ENCODE data around the gene YAE1. TPM values are rescaled to one million over a fixed set of nuclear protein-coding genes. Genes with fewer than 3 reads are reported as not detected.

Gene YAE1
- total RNA-seq = 18.1 TPM
- long read RNA-seq, transcript YAE1-201 (3 exons, 899 nt) = major isoform, 7 of 9 reads
- long read RNA-seq, partial matches to known transcripts = 0 of 9 reads
- long read RNA-seq, other reads (novel, unspliced or antisense) = 1 of 9 reads

DNA sequence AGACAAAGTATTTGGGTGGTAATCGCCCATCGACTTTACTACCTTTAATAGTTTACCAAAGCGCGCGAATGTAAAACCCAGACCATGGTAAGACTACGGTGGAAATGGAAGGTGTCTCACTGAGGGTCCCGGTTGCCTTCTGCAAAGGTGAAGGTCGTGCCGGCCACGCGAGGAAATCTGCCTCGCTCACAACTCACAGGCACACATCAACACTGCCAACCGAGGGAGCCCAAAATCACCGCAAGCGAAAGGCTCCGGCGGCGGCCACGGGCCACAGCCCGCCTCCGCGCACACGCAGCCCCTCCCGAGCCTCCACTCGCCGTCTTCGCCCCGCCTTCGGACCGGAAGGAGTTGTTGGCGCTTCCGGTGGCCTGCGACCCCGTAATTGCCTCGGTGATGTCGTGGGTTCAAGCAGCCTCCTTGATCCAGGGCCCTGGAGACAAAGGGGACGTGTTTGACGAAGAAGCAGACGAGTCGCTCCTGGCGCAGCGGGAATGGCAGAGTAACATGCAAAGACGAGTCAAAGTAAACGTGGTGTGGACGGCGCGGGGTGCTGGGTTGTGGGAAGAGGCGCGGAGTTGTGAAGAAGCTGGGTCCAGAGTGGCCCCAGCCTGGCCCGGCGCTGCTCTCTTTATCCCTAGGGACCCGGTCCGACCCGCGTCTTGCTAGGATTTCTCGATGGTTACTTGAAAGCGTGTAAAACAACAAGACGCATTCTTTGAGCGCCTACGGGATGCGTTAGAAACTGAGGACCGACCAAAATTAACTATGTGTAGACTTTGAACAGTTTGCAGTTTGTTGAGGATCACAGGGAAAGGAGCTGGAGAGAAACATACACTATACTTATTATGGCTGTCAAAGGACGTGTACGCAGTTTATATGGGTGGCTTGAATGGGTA is at the start of gene YAE1:
YAE1 (plus strand) TSS at position 382 of the 899 bp plus-strand sequence; CDS start at position 397, 15 bp downstream.
- peaks cover 15% of the 10 kb centered on the region for H3K36me3 ChIP-seq
- H3K4me1 ChIP-seq = peaks cover 11% of the 10 kb centered on the region
- peak within 1 kb of the TSS; percentile 80 for H3K4me3 ChIP-seq
- ATAC-seq (peak; percentile 98 to 100), DNase-seq (peak; percentile 86)
- TF ChIP-seq CTCF (IDR thresholded peaks at IDR 0.05) = no peak
- H3K27ac ChIP-seq = peak within 1 kb of the TSS; percentile 86
- intact Hi-C loops (cut with DNase I) = no loop called here
- H3K9me3 ChIP-seq = no peaks in the 10 kb centered on the region
- no peaks in the 10 kb centered on the region for H3K27me3 ChIP-seq (ENCODE audit: low read depth)

DNA sequence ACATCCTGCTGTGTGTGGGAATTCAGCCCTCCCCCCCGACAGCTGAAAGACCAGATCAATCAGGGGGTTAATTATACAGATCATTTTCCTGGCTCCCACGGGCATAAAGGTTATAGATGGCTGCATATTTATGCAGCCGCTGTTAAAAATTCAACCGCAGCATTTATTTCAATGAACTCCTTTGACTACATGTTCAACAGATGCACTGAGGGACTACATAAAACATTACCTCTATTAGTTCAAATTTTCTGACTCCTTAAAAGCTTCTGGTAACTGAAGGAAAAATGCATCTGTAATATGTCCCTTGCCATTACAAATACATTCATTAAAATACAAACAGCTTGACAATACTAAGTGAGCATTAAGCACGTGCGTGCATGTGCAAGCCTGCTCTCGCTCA is 49.7 kb upstream of the YAE1 start:
- intact Hi-C loops (cut with DNase I) = no loop called here
- Histone ChIP-seq H3K27me3 (ENCODE audit: low read depth) (no peaks in the 10 kb centered on the region), H3K36me3 (no peaks in the 10 kb centered on the region), H3K27ac (no peak overlapping the region), H3K9me3 (no peaks in the 10 kb centered on the region), H3K4me1 (no peaks in the 10 kb centered on the region), H3K4me3 (no peak overlapping the region)
- ATAC-seq (no peak), DNase-seq (no peak)
- TF ChIP-seq CTCF (IDR thresholded peaks at IDR 0.05) = no peak

GRCh38 chr7:39517240-39517639 is 49.0 kb upstream of the YAE1 start:
- Histone ChIP-seq H3K27ac (no peak overlapping the region), H3K36me3 (no peaks in the 10 kb centered on the region), H3K9me3 (no peaks in the 10 kb centered on the region), H3K4me3 (no peak overlapping the region), H3K27me3 (ENCODE audit: low read depth) (no peaks in the 10 kb centered on the region), H3K4me1 (no peaks in the 10 kb centered on the region)
- TF ChIP-seq CTCF (IDR thresholded peaks at IDR 0.05) = no peak
- intact Hi-C loops (cut with DNase I) = no loop called here
- no peak for DNase-seq
- no peak for ATAC-seq

- no peaks in the 10 kb centered on the region for H3K9me3 ChIP-seq
- H3K27me3 ChIP-seq (ENCODE audit: low read depth) = peaks cover 5% of the 10 kb centered on the region
- no peak for ATAC-seq
- H3K4me3 ChIP-seq = no peak overlapping the region
- H3K27ac ChIP-seq = no peak overlapping the region
- intact Hi-C loops (cut with DNase I) = no loop called here
- DNase-seq = no peak
- H3K4me1 ChIP-seq = no peaks in the 10 kb centered on the region
- TF ChIP-seq CTCF (IDR thresholded peaks at IDR 0.05) = no peak
- H3K36me3 ChIP-seq = no peaks in the 10 kb centered on the region
Measured at GRCh38 chr7:39525926-39526325, 40.3 kb upstream of the YAE1 start.

- Histone ChIP-seq H3K4me1 (no peaks in the 10 kb centered on the region), H3K27ac (no peak overlapping the region), H3K27me3 (ENCODE audit: low read depth) (peaks cover 5% of the 10 kb centered on the region), H3K4me3 (no peak overlapping the region), H3K9me3 (no peaks in the 10 kb centered on the region), H3K36me3 (no peaks in the 10 kb centered on the region)
- no peak for DNase-seq
- no peak for ATAC-seq
- intact Hi-C loops (cut with DNase I) = no loop called here
- no peak for TF ChIP-seq CTCF (IDR thresholded peaks at IDR 0.05)
Measured at GRCh38 chr7:39526666-39527065, 39.5 kb upstream of the YAE1 start.

Data from lower lobe of right lung (tissue), 2 donors.